NCI-H1092 (cell line): ENCODE results near the gene CAMTA1.

ENCODE experiments used
- DNase-seq: peaks from one replicate; lab custom pipeline; 2025; lab: John Stamatoyannopoulos, UW

Gene CAMTA1

DNA sequence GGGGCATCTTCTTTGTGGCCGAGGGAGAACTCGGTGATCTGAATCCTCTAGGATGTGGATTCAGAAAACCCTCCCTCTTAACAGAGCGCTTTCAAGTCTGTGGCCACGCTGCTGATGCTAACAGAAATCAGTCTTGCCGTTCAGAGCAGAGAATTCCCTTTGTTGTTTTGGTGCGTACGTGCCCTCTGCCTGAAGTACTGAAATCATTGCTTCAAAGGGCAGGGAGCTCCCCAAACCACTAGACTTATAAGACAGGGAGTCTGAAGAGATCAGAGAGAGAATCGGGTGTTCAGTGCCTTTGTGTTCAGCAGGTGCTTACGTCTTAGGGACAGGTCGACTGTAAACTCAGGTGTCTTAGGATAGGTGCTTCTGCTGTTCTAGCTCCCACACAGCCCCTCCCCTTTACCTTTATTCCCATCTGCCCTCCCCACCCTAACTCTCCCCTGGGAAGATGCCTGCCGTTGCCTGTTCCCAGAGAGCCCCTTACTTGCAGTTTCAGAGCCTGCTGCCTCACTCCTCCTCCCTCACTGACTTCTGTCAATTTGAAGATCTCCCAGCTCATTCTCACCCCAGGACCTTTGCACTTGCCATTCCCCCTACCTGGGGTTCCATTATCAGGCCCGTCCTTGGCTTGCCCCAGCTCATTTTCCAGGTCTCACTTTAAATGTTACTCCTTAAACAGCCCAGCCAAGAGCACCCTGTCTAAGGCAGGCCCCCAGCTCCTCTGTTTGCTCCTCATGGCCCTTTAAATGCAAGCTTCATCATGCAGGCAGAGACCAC lies 143.0 kb downstream of the CAMTA1 start:
- DNase-seq = no peak

DNA sequence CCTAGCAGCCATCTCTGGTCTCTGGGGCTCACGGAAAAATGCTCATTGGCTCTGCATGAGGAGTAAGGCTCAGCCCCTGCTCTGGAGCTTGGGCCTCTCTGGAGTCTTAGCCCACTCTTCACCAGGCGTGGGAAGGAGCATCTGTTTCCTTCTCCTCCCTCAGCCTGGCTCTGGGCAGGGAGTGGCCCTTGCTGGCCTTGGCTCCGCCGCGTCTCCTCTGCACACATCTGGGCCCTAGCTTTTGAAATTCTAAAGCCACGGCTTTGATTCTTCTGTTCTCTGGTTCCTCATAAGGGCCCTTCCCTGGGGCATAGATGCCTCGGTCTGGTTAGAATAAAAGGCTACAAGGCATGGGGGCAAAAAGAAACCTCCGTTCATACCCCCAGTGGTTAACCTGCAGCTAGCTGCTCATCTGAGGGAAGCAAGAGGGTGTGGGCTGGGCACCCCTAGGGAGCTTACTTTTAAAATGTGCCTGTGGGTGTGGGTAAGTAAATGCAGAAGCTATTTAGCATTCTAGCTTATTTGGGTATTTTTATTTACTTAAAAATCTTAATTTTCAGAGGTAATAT lies 145.6 kb downstream of the CAMTA1 start:
- DNase-seq = no peak

DNA sequence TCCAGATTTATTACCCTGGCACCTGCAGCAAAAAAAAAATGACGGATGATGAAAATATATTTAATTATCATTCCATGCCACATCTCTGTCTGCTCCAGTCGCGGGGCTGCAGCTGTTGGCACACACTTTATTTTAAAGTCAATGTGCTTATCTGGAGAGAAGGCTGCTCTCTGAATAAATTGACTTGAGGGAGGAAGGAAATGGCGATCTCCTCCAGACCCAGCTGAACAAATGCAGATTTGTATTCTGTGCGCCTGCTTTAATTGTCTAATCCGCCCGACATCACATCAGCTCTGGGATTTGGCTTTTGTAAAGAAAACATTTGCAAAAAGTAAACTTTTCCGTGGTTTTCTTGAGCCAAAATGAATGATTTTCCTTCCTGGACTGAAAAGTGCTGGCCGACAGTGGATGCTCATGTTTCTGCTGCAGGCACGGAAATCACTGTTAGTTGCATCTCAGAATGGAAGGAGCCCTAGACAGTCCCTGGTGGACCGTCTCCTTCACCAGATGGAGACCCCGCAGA lies 150.2 kb downstream of the CAMTA1 start:
- peak; percentile 13 for DNase-seq

DNA sequence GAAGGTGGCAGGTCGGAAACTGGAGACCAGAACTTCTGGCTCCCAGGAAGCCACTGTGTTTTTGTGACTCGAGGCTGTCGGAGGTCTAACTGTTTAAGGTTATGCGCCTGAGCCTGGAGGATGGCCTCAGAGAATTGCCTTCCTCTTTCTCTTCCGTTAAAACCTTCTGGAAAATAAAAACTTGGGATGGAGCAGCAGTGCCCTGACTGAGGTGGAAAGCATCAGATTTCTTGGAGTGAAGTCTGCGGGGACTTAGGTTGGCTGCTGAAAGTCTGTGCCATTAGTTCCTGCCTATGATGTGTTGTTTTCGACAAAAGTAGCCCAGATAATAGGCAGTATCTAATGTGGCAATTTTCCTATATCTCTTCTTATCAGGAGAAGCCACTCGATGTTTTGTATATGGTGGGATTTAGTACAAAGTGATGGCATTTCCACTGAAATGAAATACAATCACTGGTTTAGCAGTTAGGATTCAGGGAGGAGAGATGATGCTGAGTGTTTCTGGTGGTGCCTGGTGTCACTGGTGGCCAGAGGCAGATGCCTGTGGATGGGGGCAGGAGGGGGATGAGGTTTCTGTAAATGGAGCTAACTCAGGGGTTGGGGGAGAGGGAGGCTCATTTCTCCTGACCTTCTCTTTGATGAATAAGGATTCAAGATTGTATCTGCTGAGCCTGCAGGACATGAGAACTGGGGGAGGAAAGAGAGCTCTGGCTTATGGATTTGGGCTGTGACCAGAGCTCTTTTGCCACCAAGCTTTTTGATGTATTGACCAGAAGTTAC lies 150.8 kb downstream of the CAMTA1 start:
- DNase-seq = no peak

DNA sequence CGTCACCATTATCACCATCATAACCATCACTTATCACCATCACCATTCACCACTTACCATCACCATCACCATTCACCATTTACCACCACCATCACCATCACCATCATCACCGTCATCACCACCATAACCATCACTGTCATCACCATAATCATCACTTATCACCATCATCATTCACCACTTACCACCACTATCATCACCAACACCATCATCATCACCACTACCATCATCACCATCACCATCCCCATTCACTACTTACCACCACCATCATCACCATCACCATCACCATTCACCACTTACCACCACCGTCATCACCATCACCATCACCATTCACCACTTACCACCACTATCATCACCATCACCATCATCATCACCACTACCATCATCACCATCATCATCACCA lies 151.8 kb downstream of the CAMTA1 start:
- DNase-seq = no peak

DNA sequence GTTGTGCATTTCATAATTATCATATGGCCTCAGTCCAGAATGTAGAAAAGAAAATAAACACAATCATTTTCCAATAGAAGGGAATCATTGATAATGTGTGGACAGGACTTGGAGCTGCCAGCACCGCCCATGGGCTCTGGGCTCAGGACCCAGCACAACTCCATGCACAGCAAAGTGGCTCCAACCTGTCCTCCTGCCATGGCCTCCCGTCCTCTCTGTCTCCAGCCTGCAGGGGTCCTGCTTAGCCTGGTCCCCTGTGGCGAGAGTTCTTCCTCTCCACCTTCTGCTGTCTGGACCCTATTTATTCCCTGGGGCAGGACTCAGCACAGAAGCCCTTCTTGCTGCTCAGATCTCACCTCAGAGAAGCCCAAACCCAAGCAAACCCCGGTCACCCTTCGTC lies 154.1 kb downstream of the CAMTA1 start:
- no peak for DNase-seq

DNA sequence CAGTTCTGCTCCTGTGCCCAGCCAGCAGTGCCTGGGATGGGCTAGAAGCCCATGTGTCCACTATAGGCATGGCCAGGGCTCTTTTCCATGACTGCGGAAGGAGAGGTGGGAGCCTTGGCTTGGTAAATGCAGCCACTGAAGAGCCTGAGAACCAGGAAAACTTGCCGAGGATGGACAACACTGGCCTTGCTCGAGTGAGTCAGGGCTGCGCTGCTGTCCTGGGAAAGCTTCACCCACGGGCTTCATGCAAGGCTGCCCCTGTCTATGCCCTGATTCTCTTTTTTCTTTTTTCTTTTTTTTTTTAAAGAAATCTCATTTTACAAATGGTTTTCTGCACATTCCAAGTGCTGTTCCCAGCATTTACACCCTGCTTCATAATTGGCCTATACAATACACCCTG lies 156.5 kb downstream of the CAMTA1 start:
- DNase-seq = no peak

DNA sequence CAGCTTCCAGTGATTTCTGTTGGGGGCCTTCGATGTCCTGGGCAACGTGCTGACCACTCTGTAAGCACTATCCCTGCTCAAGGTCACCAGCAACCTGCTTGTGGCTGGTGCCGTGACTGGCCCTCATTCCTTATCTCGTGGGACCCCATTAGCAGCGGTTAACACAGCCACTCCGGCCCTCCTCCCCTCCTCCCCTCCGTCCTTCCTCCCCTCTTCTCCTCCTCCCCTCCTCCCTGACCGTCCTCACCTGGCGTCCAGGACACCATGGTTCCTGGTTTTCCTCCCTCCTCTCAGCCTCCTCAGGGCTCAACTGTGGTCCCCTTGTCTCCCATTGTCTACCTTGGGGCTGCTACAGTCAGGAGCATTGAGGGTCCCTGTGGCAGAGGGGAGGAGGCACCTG lies 157.7 kb downstream of the CAMTA1 start:
- DNase-seq = no peak

DNA sequence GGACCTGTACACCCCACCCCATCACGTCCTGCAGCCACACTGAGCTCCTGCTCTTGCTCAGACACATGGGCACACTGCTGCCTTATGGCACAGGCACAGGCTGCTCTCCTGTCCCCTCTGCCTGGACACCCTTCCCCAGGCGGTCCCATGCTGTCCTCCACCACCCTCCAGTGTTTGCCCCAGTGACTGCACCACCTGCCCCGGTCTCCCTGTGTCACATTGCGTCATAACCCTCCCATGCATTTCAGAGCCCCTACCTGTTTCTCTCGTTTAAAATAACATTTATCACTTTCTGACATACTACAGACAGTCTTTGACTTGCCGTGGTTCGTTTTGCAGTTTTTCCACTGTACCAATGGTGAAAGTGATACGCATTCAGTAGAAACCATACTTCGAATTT lies 159.2 kb downstream of the CAMTA1 start:
- DNase-seq = no peak

DNA sequence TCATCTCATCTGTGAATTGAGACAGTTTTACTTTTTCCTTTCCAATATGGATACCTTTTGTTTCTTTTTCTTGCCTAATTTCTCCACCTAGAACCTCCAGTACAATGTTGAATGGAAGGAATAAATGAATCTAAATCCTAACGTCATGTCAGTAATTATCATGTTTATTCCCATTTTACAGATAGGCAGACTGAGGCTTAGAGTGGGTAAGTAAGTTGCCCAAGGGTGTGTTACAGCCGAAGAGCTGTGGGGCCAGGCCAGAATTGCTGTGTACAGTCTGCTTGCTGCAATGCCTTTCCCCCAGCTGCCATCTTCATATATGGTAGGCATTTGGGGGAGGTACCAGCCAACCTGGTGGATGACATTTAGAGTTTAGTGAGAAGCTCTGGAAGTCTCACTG lies 162.7 kb downstream of the CAMTA1 start:
- no peak for DNase-seq

DNA sequence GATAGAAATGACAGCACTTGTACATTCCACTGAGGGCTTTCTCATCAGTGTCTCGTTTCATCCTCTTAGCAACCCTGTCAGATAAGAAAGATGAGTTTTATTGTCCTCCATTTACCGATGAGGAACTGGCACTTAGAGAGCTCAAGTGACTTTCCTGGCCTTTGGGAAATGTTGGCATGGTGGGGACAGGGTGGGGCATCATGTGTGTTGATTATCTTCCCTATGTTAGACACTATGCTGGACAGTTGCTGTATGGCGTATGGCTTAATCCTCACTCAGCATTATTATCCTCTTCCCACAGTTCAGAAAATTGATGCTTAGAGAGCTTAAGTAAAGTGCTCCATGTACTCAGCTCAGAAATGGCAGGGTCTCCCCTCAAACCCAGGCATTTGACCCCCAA lies 163.2 kb downstream of the CAMTA1 start:
- DNase-seq = no peak

DNA sequence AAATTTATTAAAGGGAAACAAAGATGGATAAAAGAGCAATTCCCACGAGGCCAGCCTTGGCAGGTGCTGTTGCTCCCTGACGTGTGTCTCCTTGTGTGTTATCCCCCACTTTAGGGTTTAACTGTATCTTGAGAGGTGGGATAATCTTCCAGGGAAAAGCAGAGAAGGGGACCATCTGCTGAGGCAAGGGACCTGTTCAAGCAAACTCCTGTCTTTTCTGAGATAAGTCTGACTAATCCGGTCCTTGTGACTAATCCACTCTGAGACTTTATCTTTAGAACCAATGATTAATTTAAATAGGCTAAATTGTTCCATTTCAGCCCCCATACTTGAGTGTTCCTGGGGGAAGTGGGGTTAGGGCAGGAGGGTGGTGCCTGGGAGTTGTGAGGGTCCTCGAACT lies 163.6 kb downstream of the CAMTA1 start:
- DNase-seq = no peak

DNA sequence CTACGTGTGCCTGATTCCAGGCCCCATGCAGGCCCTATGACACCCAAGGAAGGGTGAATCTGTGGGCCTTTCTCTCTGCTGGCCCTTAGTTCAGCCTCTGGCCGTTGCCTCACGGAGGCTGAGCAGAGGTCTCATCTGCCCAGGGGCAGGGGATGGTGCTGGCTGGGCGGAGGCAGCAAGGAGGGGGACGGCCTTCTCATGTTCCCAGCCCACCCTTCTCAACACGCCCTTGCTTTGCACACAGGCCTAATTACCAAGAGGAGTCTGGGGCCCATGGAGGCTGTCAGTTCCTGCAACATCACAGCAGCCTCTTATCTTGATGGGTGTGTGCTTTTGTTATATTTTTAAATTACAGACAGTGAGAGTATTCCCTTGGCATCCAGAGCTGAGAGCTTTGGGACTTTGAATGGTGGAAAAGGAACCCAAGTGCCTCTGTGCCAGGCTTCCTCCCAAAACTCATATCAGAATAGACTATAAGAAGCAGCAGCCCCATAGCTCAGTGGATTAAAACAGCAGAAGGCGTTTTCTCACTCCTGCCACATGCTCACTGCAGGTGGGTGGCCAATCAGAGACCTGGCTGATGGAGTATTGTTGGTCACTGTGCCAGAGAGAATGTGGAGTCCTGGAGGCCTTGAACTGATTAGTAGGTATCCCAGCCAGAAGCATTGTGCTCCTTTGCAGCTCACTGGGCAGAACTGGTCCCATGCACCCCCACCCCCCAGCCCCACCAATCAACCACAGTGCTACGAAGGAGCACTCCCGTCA lies 164.9 kb downstream of the CAMTA1 start:
- no peak for DNase-seq

DNA sequence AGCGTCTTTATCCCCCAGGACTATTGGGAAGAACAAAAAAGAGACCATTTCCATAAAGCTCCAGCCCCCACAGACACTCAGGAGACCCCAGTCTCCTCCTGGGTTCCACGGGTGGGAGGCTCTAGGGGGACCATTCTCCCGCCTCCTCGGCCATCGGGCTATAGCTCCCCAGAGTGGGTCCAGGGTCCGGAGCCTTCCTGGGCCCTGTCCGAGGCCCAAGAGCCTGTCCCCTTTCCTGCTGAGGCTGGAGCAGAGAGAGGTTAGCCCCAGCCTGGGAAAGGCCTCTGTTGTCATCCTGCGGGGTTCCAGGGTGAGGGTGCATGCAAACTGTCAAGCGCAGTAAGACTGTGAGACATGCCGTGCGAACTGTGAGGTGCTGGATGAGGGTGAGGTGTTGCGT lies 166.3 kb downstream of the CAMTA1 start:
- no peak for DNase-seq

DNA sequence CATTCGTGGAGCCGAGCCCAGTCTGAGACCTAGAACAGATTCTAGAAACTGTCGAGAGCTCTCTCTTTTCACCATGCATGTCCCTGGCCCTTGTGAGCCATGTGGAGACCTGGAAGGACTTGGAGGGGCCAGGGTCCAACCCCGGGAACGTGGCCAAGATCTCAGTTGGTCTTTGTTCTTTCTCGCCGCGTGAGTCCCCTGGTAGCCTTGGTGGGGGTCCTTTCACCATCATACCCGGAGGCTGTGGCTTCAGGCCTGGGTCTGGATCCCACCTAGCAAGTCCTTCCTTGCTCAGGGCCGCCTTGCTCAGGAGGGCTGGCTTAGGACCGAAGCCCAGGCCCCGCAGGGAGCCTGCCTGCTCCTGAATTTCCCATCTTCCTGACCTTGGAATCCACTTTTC lies 168.0 kb downstream of the CAMTA1 start:
- DNase-seq = no peak

DNA sequence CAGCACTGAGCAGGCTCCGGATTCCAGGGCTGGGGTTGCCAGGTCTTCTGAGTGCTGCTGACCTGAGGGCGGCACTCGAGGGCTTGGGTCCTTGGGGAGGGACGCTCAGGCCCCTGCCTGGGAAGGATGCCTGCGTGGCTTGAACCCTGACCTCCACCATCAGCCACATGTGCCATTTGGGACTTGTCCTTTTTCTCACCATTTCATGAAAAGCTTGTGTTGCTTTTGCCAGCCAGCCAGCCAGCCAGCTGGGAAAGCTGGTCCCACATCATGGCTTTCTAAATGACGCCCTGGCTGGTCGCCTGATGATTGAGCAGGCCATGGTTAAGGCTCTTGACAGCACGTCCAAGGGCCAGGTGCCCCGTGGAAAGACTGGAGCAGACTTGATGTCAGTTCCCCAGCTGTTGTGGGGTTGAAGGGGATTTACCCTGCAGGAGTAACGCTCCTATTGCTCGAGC lies 168.7 kb downstream of the CAMTA1 start:
- no peak for DNase-seq

DNA sequence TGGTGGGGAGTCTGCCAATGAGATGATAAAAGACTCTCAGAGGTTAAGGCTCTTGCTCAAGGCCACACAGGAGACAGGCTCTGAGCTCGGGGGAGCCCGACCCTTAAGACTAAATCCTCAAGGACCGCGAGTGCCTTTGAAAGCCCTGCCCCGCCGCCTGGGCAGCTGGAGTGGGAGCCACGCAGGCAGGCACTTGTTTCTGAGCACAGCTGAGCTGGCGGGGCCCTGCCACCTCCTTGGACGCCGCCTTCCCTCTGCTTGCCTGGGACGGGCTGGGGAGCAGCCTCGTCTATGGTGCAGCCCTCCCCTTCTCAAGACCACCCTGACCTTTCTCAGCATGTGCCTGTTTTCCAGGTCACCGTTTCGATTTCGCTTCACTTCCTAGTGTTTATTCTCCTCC lies 169.3 kb downstream of the CAMTA1 start:
- DNase-seq = no peak

DNA sequence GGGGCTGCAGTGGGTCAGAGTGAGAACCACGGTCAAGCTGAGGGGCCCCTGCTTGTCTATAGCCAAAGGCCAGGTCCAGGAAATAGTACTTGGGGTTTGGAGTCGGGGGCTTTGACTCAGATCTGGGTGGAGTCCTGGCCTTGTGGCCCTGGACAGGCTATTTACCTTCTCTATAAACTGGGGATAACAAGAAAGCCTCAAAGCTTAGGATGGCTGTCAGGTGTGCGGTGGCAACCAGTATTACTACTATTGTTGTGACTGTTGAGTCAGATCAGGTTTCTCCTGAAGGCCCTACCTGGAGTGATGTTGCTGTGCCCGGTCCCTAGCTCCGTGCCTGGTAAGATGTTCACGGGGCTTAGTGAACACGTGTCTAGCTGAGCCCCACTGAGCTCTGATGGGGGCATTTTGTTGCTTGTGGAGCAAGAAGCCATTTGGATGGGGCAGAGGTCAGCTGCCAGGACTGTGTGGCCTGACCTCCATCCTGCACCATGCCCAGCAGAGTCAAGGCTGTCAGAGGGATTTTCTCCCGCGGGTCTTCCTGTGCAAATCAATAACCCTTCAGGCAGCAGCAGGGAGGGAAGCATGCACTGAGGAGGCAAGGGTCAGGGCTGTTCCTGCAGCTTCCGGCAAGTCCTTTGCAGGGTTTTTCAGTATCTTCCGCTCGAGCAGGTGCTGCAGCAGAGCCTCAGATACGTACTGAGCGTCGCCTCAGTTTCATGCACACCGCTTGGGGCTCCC lies 170.3 kb downstream of the CAMTA1 start:
- no peak for DNase-seq

DNA sequence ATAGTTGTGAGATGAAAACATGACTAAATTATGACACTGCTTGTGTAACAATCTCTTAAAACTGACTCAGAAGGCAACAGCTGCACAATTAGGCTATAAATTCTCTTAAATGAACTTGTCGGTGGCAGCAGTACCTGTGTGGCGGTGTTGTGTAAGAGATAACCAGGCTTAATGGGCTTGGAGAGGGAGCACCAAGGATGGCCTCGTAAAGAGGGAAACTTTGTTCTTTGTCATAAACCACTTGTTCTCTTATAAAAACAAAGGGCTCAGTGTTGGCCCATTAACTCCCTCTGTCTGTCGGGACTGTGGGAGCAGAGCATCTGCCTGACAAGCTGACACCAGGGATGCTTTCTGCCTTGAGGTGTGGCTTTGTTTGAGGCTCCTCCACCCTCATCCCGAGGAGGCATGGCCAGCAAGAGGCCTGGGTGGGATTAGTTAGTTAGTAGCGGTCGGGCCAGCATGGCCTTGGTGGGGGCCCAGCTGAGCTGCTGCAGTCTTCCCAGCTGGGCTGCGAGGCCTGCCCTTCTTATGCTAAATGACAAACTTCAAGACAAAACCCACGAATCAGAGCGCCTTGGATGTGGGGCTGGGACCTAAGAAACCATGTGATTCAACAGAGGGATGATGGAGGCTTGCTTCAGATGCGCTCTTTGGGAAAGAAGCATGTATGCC lies 171.4 kb downstream of the CAMTA1 start:
- DNase-seq = no peak

DNA sequence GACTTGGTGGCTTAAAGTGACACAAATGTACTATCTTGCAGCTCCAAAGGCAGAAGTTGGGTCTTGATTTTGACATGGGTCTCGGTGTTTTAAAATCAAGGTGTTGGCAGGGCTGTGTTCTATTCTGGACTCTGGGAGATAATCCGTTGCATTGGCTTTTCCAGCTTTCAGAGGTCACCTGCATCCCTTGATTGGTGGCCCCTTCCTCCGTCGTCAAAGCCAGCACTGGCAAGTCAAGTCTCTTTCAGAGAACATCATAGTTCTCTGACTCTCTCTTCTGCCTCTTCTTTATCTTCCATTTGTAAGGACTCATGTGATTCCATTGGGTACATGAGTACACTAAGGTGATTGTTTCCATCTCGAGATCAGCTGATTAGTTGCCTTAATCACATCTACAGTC lies 172.1 kb downstream of the CAMTA1 start:
- DNase-seq = no peak
